Fibroblast of pulmonary artery (primary cell): ENCODE results near the gene ILF2.

Source experiments
- DNase-seq: peaks from one replicate; pipeline ENCODE4 v3.0.0-alpha.2; 2010; ENCODE audit warnings: low read depth
- H3K4me3 ChIP-seq: replicated peaks from 2 replicates; pipeline ENCODE4 v1.5.1; 2011; ENCODE audit warnings: low read depth, mild to moderate bottlenecking, control low read depth, low read length, moderate library complexity
- TF ChIP-seq, protein P1 (sequence below): IDR thresholded peaks from 2 replicates; pipeline ENCODE4 v1.5.1; 2011; ENCODE audit warnings: mild to moderate bottlenecking, control low read depth, low read length, inconsistent platforms; ENCODE audit errors: missing control alignments

ILF2 gene

DNA sequence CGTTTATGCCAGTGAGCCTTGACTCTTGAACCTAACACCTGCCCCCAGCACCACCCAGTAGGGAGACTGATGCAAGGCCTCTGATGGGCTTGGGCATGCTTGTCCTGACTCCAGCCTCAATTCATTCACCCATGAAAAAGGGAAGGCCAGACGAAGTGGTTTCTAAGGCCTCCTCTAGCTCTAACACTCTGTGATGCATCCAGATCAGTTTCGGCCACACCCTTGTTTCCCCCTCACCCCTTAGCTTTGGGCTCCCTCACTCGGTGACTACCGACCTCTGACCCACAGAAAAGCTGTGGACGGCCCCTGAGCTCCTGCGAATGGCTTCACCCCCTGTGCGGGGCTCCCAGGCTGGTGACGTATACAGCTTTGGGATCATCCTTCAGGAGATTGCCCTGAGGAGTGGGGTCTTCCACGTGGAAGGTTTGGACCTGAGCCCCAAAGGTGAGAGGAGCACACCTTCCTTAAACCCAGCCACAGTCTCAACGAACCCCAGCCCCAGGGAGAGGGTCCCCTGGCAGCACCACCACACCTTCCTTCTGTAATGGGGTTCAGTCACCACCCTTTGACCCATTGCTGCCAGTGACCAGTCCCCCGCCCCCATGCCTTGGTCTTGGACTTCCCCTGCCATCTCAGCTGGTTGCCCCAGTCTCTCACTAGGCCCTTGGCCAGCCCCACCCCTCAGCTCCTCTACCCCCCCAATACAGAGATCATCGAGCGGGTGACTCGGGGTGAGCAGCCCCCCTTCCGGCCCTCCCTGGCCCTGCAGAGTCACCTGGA is 16.7 kb upstream of the ILF2 start:
- no peak overlapping the region for H3K4me3 ChIP-seq
- TF ChIP-seq, protein P1, sequence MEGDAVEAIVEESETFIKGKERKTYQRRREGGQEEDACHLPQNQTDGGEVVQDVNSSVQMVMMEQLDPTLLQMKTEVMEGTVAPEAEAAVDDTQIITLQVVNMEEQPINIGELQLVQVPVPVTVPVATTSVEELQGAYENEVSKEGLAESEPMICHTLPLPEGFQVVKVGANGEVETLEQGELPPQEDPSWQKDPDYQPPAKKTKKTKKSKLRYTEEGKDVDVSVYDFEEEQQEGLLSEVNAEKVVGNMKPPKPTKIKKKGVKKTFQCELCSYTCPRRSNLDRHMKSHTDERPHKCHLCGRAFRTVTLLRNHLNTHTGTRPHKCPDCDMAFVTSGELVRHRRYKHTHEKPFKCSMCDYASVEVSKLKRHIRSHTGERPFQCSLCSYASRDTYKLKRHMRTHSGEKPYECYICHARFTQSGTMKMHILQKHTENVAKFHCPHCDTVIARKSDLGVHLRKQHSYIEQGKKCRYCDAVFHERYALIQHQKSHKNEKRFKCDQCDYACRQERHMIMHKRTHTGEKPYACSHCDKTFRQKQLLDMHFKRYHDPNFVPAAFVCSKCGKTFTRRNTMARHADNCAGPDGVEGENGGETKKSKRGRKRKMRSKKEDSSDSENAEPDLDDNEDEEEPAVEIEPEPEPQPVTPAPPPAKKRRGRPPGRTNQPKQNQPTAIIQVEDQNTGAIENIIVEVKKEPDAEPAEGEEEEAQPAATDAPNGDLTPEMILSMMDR = no peak
- DNase-seq = no peak

DNA sequence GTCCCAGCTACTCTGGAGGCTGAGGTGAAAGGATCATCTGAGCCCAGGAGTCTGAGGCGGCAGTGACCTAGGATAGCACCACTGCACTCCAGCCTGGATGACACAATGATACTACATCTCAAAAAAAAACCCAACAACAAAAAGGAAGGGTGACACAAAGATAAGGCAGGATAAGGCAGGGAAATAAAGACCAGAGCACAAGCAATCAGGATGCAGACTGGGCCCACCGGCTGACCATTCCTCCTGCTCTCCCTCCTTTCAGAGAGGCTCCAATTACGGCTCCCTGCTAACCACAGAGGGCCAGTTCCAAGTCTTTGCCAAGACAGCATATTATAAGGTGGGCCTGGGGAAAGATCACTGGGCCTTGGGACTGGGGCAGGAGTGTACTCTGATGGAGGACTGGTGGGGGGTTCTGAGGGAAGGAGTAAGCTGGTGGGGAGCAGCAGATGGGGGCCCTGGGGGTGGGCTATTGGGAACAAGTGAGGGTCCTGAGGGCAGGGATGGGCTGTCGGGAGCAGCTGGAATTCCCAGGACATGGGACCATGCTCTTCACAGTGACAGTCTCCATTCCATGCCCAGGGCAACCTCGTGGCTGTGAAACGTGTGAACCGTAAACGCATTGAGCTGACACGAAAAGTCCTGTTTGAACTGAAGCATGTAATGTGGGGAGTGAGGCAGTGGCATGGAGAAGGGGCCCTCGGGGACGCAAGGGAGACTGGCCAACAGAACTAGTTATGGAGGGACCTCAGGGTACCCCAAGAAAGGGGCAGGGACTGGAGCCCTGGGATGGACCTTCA is 14.9 kb upstream of the ILF2 start:
- H3K4me3 ChIP-seq = no peak overlapping the region
- no peak for DNase-seq
- TF ChIP-seq, protein P1 = no peak

DNA sequence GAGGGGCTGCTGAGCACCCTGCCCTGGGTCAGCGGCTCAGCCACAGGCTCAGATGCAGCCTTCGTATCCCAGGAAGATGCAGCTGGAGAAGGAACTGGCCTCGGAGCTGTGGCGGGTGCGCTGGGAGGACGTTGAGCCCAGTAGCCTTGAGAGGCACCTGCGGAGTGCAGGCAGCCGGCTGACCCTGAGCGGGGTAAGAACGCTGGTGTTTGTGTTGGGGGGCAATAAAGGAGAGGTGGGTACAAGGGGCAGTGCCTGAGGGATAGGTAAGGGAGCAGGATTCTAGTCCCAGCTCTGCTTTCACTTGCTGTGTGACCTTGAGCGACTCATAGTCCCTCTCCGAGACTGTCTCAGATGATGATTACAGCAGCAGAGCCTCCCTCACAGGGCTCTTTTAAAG is 14.1 kb upstream of the ILF2 start:
- H3K4me3 ChIP-seq = no peak overlapping the region
- TF ChIP-seq, protein P1 = no peak
- no peak for DNase-seq

DNA sequence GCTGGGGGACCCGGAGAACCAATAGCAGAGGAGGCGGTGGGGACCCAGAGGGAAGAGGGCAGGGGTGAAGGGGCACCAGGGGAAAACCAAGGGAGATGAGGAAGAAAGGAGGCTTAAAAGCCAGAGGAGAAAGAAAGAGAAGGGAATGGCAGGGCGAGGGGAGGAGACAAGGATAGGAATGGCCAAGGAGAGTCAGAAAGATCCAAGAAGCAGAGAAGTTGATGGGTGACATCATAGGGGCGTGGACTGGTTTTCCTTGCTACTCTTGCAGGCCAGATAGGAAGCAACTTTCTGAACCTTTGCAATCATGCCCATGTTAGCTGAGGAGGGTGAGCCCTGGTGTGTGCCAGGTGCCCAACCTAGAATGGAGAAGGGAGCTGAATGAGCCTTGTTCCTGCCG is 13.1 kb upstream of the ILF2 start:
- no peak overlapping the region for H3K4me3 ChIP-seq
- TF ChIP-seq, protein P1 = no peak
- peak; percentile 57 for DNase-seq

DNA sequence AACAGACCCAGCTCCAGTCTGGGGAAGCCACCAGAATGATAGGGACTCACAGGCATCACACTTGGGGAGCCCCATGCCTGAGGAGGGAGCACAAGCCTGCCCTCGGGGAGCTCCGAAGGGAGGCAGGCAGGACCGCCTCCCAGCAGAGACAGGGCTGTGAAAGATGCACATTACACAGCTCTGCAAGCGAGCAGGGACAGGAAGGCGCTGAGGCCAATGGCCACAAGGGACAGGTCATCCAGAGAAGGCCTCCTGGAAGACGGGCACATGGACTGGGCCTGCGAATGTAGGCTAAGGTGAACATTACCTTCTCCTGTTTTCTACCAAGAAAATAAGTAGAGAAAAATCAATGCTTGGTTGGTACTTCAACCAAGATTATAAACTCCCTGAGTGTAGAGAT is 11.9 kb upstream of the ILF2 start:
- no peak overlapping the region for H3K4me3 ChIP-seq
- no peak for DNase-seq
- TF ChIP-seq, protein P1 = no peak

DNA sequence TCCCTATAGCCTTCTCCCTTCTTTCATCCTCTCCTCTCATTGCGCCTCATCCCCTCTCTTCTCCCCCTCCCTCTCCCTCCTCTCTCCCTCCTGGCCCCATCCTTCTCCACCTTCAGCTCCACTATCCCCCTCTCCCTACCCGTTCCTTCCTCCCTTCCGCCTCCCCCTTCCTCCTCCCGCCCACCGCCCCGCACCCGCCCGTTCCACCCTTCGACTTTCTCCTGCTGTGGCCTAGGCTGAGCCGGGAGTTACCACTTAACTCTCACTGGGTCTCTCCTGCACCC is 9.3 kb upstream of the ILF2 start:
- DNase-seq = peak; percentile 6
- H3K4me3 ChIP-seq = peak overlapping the region; percentile 67
- TF ChIP-seq, protein P1 = no peak
